Stimulated activated CD4-positive, alpha-beta T cell treated with anti-CD3 and anti-CD28 coated beads, Interleukin-15, amount 100 ng/mL, for 24 hours (primary cell): Measurements from ENCODE around the gene FCN2.

Source experiments
- DNase-seq: peaks from one replicate; pipeline ENCODE4 v3.0.0-alpha.2; 2020

FCN2 gene

DNA sequence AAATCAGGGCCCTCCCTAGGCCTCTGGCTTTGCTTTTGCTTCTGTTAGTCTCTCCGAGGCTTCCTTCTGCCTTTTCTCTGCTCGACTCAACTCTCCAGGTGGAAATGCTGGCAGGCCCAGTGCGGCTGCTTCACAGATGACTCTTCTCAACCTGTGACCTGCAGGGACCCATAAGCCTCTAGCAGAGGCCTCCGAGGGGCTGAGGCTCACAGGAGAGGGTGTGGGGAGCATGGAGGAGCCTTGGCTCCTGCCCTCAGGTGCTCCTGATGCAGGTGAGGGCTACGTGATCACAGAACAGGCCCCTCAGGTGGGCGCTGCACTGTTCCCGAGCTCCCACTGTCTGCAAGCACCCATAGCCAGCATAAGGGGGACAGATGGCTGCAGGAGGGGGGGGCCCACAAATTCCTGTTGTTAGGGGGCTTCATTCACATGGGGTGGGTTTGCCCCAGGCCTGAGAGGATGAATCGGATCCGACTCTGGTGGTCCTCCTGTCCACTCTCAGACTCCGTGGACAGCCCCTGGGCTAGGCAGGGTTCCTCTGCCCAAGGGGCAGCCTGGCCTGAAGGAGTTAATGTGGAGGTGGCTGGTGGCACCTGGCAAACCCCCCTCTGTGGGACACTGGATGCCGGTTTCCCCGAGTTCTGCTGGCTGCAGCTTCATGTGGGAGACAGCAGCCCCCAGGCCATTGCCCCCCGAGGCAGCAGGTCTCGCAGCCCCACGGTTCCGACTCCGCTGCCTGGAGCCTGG lies 10.9 kb upstream of the FCN2 start:
- DNase-seq = no peak

DNA sequence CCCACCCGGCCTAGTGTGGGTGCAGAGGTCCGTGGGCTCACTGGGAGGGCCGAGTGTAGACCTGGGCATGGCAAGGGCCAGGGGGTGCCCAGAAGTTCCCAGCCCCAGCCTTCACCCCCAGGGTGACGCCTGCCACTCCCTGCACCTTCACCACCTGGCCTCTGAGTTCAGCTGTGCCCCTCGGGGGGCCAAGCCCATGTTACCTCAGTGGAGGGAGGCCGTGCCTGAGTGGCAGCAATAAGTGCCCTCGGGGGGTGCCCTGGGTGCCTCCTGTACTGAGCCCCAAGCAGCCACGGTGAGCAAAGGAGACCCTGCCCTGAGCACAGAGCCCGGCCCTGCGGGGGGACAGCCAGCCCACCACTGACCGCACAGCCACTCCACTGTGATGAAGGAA lies 10.3 kb upstream of the FCN2 start:
- DNase-seq = no peak

DNA sequence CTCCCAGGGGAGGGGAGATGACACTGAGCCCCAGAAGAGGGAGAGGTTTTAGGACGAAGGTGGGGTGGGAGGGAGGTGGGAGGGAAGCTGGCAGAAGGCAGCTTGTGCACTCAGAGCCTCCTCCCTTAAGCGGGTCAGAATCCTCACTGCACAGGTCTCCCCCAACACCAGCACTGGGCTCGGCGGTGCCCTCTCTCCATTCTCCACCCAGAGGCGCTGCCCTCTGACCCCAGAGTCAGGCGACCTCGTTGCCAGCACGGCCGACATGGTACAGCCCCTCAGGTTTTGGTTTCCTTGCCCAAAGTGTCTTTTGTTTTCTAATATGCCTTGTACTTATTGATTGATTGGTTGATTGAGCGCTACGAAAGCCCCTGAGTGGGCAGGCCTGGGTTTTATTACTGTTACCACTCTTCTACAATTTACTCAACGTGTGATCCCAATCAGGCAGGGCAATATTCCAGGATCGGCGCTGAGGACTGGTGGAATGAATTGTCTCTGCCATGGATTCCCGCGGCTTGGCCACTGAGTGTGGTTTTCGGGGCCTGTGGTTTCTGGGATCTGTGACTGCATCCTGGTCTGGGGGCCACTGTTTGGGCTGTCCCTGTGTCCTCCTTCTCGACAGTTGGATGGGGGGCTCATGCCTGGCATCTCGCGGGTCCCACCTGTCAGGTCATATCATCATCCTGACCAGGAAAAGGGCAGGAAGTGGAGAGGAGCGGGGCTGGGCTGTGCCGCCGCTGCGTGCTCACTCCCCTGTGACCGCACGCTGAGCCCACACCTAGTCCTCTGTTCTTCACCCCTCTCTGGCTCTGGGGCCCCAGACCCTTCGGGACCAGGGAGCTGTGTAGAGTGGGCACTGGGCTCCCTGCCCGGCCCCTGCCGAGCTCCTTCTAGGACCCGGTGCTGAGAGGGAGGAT lies 9.6 kb upstream of the FCN2 start:
- no peak for DNase-seq

DNA sequence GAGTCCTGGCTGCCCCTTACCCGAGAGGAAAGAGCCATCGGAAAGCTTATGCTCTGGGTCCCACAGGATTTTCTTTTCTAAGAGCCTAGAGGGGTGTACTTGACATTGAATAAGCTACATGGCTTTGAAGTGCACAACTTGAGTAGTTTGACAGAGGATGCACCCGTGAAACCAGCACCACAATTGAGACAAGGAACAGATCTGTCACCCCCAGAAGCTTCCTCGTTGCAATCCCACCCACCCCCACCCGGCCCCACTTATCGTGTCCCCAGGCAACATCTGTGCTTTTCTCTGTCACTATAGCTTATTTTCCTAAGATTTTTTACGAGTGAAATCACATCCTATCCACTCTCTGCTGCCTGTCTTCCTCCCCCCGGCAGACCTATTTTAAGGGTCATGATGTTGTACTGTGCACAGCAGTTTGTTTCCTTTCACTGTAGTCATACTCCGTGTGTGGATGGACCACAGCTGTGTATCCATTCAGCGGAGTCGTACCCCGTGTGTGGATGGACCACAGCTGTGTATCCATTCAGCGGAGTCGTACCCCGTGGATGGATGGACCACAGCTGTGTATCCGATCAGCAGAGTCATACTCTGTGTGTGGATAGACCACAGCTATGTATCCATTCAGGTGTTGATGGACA lies 8.8 kb upstream of the FCN2 start:
- DNase-seq = no peak

DNA sequence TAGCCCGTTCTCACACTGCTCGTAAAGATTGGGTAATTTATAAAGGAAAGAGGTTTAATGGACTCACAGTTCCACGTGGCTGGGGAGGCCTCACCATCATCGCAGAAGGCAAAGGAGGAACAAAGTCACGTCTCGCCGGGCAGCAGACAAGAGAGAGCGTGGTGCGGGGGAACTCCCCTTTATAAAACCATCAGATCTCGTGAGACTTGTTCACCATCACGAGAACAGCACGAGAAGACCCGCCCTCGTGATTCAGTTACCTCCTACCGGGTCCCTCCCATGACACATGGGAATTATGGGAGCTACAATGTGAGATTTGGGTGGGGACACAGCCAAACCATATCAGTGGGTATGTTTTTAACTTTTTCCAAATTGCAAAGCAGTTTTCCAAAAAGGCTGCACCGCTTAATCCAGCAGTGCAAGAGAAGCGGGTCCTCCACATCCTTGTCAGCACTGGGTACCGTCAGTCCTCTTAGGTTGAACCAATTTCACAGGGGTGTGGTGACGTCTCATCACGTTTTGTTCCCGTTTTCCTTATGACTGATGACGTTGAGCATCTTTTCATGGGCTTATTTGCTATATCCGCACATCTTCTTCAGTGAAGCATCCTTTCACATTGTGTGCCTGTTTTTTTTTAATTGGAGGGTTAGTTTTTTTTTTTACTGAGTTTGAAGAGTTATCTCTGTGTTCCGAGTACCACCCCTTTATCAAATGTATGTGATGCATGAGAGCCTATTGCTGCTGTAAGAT lies 8.0 kb upstream of the FCN2 start:
- DNase-seq = no peak

DNA sequence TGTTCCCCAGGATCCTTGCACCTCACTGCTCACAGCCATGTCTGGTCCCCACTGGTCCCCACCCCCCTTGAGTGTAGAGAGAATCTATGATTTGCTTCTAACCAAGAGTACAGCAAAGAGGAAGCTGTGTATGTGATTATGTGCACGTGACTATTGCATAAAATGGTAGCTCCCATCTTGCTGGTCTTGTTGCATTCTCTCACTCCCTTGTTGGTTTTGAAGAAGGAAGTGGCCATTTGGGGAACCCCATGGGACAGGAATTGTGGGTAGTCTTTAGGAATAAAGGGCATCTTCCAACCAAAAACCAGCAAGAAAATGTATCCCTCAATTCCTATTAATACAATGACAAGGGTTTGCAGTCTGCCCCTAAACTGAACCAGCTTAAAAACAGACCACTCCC lies 5.2 kb upstream of the FCN2 start:
- DNase-seq = no peak

DNA sequence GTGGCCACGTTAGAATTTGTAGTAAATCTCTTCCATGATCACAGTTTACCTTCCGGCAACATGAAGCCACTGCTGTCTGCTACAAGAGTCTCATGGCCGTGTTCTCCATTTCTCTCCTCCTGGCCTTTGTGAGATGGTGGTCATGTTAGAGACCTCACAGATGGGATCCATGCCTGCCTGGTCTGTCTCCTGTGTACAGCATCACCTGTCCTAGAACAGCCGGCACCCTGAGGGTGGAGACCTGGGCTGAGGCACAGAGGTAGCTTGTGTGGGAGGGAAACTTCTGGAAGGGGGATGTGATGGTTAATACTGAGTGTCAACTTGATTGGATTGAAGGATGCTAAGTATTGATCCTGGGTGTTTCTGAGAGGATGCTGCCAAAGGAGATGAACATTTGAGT lies 3.1 kb upstream of the FCN2 start:
- no peak for DNase-seq

DNA sequence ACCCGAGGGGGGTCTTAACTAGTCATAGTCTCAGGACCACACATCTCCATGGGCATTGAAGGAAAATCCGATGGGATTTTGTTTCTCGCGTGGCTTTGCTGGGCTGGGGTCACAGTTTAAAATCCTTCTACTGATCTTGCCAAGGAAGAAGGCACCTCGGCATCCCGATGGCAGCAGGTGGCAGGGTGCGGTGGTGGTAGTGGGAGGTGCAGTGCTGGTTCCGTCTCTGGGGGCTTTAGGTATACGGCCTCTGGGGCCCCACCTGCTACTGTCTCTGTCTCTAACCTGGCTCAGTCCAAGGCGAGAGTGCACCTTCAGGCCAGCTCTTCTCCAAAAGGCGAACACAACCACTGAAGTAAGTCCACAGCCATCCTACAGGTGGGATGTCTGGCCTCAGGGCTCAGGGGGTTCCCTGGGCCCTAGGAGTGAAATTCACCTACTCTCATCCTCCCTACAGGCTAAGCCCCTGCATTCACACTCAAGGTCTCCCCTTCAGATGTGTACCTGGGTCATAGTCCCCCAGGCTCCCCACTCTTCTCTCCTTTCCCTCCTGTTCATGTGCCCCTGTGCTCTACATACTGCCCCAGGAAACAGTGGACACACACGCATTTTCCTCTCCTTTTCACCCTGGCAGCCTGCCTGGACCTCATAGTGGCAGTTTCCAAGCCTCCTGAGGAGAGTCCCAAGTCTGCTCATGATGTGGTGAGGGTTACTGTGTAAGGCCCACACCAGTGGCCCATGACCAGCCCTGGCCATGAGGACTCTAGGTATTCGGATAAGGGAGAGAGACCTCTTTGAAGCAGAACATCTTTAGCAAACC lies 736 bp upstream of the FCN2 start:
- DNase-seq = no peak

DNA sequence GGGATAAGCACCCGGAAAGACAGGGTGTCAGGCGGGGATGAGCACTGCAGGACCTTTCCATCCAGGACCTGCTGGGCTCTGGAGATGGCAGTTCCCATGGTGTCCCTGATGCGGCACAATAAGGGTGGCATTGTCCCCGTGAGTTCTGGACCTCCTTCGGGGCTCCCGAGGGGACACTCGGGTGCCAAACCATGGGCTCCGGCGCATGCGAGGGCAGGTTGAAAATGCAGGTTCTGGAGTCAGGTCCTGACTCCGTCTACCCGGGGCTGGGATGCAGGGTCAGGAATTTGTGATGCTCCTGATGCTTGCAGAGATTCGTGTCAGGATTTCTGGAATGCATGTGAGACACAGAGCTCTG lies 682 bp downstream of the FCN2 start:
- no peak for DNase-seq

DNA sequence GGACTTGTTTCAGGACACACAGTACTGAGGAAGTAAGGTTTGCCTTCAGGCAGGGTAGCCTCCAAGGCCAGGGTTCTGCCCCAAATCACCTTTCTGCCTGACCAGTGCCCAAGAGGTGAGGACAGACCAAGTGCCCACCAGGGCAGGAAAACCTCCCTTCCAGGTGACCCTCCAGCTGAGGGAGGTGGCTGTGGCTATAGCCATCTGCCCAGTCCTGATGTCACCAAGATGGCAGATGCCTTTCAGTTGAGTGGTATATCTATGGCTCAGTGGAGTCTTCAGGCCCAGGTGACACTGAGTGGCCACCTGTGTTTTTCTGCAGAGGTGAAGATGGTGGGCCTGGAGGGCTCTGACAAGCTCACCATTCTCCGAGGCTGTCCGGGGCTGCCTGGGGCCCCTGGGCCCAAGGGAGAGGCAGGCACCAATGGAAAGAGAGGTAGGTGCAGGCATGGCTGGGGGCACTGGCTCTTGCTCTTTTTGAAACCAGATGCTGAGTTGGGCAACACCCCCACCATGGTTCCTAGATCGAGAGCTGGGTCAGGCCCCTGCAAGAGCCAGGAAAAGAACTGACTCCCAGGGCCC lies 1.7 kb downstream of the FCN2 start:
- DNase-seq = no peak

DNA sequence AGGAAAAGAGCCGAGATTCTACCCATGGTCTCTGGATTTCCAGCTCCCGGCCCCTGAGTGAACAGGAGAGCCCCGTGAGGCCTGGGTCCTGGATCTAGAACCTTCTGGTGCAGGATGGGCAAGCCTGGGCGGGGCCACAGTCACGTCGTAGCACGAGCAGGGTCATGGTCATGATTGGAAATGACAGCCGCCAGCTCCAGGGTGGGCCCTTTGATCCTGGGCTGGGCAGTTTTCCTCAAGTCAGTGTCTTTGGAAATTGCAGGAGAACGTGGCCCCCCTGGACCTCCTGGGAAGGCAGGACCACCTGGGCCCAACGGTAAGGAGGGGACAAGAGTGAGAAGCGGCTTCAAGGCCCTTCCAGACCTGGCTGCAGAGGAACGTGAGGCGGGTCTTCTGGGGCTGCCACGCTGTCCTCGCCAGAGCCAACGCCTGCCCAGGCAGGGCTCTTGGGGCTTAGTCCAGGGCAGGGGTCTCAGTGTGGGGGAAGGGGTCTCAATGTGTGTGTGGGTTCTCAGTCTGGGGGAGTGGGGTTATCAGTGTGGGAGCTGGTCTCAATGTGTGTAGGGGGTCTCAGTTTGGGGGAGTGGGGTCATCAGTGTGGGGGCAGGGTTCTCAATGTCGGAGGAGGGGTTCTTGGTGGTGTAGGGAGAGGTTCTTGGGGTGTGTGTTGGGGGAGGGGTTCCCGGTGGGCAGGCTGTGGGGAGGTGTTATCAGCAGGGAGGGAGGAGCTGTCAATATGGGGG lies 2.6 kb downstream of the FCN2 start:
- no peak for DNase-seq

DNA sequence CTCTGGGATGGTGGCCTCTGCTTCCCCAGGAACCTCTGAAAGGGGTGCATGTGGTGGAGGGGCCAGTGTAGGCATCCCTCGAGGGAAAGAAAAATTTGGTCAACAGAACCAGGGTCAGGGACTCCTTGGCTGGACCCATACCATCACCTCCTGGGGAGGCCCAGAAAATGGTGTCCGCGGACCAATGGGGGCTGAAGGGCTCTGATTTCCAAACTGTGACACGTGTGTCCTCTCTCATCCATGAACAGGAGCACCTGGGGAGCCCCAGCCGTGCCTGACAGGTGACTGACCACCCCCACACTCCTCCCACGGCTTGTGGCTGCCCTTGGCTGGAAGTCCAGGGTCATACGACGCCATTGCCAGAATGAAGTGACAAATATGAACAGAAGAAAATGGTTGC lies 3.9 kb downstream of the FCN2 start:
- no peak for DNase-seq

DNA sequence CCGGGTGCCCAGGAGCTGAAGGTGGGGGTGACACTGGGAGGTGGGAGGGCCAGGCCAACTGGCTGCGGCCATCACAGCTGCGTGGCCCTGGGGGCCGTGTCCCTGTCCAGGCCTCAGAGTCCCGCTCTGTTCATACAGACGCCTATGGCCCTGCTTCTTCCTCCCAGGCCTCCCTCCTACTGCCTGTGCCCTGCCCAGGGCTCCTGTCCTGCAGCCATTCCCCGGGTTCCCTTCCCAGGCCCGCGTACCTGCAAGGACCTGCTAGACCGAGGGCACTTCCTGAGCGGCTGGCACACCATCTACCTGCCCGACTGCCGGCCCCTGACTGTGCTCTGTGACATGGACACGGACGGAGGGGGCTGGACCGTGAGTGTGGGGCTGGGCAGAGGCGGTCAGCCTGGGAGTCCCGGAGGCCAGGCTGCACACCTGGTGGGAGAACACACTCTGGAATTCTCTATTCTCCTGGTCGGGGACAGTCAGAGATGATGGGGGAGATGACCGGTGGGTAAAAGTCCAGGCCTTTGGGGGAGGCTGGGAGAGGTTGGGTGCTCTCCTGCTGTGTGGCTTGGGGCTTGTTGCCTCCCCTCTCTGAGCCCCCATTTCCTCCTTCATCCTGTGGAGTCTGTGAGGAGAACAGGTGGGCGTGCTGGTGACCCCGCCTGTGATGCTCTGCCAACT lies 4.5 kb downstream of the FCN2 start:
- no peak for DNase-seq

DNA sequence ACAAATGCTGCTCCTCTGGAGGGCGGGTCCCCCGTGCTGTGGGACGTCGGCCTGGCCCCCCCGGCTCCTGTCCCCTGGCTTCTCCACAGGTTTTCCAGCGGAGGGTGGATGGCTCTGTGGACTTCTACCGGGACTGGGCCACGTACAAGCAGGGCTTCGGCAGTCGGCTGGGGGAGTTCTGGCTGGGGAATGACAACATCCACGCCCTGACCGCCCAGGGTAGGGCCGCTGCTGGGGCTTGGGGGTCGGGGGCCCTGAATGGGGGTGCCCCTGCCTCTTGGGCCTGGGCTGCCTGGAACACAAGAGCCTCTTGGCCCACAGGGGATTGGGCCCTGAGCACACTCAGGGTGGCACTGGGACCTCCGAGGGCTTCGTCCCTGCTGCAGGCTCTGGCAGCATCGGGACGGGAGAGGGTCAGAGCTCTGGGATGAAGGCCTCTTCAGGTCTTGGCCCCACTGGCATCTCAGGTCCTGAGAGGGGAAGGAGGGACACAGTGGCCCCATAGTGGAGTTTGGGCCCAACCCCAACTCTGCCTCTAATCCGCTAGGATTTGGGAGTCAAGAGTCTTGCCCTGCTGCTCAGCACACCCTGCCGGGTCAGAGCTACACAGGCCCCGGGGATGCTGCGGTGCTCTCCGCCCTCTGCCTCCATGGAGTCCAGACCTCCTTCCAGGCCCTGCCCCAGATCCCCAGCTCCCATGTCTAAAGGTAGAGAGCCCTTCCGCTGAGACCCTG lies 5.2 kb downstream of the FCN2 start:
- DNase-seq = no peak

DNA sequence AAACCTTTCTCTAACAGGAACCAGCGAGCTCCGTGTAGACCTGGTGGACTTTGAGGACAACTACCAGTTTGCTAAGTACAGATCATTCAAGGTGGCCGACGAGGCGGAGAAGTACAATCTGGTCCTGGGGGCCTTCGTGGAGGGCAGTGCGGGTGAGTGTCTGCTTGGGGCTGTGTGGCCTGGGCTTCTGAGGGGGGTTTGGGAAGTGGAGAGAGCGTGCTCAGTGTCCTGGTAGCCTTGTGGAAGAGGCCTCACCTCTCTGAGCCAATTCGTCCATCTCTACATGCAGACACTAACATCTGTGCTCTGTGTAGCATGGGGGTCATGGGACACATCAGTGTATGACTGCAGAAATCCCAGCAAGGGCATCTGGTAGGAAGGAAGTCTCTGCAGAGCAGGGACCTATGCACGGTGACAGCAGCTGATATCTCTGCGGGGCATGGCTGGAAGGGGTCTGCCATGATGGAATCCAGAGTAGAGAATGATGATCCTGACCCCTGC lies 5.9 kb downstream of the FCN2 start:
- DNase-seq = no peak

DNA sequence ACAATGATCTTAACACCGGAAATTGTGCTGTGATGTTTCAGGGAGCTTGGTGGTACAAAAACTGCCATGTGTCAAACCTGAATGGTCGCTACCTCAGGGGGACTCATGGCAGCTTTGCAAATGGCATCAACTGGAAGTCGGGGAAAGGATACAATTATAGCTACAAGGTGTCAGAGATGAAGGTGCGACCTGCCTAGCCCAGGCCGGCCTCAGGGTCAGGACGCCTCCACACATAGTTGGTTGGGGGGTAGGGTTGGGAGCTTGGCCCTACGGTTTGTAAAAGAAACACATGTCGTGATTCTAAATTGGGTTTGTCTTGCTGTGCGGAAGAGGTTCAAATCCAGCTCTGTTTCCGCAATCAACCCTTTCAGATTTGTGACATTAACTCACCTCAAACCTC lies 6.6 kb downstream of the FCN2 start:
- no peak for DNase-seq

DNA sequence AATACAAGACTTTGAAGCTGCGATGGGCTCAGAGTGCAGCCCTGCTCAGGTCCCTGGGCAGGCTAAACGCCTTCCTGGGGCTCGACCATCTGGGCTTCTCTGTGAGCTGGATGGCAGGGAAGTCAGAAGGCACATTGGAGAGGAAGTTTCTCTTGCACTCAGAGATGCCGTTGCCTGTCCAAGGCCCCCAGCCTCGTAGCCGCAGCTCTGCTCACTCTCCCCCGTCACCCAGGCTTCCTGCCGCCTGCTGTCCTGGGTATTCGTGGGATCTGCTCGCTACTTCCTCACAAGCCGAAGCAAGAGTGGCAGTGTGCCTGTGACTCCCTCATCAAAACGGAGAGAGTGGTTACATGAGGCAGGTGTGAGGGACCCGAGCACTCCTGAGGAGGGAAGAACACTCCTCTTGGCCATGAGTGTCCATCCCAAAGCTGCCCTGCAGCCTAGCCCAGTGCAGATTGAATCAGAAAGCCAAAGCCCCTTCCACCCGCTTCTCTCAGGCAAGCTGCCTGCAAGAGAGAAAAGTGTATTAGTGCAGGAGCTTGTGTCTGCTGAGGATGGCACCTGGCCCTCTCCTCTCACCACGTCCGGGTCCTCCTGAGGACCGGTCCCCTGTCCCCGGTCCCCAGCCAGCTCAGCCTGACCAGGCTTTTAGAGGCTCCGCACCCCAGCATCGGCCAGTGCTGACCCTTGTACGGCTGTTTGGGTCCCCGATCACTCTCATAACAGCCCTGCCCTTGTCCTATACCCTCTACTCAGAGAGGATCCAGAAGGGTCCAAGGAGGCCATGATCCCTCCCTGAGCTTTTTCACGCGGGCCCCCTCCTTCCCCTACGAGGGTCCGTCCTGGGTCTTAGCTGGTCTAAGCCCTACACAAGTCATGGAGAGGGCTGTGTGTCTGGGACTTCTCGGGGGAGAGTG lies 7.3 kb downstream of the FCN2 start:
- DNase-seq = no peak

DNA sequence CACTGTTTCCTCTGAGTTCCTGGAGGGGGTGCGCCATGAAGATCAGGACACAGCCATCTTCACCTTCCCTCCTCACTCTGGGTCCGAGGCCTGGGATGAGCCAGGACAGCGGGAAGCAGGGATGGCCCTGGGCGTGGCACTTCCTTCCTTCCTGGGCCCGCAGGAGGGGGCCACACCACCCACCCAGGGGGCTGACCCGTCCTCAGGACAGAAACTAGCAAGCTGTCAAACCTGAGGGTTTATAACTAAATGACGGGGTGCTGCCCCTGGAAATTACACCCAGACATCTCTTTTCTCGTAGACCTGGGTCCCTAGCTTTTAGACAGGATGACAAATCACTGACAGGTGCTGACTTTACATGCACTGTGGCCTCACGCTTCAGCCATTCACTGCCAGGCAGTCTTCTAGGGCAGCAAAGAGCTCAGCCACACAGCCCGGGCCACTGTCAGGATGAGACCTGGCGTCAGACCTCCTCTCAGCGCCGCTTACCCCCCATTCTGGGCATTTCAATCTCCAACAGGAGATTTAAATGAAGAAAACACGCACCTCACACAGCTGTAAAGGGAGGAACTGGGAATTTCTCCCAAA lies 8.1 kb downstream of the FCN2 start:
- DNase-seq = no peak
